Measurements from ENCODE around the gene NR2E3.

GRCh38 chr15:71841563-71841962, 31.2 kb downstream of the NR2E3 start:
- TF ChIP-seq, protein P1, sequence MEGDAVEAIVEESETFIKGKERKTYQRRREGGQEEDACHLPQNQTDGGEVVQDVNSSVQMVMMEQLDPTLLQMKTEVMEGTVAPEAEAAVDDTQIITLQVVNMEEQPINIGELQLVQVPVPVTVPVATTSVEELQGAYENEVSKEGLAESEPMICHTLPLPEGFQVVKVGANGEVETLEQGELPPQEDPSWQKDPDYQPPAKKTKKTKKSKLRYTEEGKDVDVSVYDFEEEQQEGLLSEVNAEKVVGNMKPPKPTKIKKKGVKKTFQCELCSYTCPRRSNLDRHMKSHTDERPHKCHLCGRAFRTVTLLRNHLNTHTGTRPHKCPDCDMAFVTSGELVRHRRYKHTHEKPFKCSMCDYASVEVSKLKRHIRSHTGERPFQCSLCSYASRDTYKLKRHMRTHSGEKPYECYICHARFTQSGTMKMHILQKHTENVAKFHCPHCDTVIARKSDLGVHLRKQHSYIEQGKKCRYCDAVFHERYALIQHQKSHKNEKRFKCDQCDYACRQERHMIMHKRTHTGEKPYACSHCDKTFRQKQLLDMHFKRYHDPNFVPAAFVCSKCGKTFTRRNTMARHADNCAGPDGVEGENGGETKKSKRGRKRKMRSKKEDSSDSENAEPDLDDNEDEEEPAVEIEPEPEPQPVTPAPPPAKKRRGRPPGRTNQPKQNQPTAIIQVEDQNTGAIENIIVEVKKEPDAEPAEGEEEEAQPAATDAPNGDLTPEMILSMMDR (IDR thresholded peaks at IDR 0.05), result no peak
- no peak for TF ChIP-seq POLR2A (IDR thresholded peaks at IDR 0.05)

Data from heart left ventricle (tissue), 13 donors.